Umbilical cord (tissue), 2 donors: ENCODE results near the gene KRT37. TPM values are rescaled to one million over a fixed set of nuclear protein-coding genes. Genes with fewer than 3 reads are reported as not detected.

Experiments used
- DNase-seq: peaks from one replicate; pipeline ENCODE4 v3.0.0-alpha.2; 2015; ENCODE audit warnings: low spot score
- total RNA-seq: library from RNA; depleted of rRNA; stranded (reverse); fragments of >200 nt; gene quantifications from one replicate; pipeline ENCODE4 v1.2.3, GENCODE V29; 2014; ENCODE audit warnings: low replicate concordance; ENCODE audit not compliant: insufficient read depth

KRT37 gene
- total RNA-seq: not detected

DNA sequence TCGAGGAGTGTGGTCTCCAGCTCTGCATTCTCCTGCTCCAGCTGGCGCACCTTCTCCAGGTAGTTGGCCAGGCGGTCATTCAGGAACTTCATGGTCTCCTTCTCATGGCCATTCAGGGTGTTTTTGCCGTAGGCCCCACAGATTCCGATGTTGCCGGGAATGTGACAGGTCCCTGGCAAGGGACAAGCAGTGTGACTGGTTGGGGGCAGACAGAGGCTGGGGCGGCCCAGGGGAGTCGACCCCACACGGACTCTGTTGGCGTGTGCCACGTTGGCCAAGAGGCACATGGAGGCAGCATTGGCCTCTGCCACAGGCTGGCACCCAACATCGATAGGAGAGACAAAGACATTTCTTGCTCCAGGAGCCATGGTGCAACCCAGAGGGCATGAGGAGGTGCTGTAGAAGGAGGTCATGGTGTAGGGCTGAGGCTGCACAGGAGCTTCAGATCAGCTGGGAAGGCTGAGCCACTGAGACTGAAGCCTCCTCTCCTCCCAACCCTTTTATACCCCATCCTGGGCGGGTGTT, at the start of gene KRT37:
KRT37 (minus strand) TSS at position 475 of the 525 bp plus-strand sequence; CDS start at position 413, 62 bp downstream.
- no peak for DNase-seq

DNA sequence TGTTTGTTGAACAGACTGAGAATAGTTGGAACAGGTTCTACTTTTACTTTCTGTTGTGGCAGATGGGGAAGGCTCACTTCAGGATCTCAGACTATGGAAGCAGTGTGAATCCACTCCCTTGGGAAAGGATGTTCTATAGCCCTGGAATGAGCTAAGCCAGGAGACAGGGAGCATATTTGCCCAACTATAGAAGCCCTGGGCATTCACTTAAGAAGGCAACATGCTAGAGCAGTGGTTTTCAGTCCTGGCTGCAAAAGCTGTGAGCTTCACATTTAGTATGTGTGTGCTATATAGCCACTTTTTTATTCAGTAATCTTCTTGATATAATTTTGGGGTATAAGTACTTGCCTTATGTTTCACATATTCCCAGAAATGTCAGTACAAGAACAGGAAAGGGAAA, 44.0 kb upstream of the KRT37 start:
- DNase-seq: no peak

DNA sequence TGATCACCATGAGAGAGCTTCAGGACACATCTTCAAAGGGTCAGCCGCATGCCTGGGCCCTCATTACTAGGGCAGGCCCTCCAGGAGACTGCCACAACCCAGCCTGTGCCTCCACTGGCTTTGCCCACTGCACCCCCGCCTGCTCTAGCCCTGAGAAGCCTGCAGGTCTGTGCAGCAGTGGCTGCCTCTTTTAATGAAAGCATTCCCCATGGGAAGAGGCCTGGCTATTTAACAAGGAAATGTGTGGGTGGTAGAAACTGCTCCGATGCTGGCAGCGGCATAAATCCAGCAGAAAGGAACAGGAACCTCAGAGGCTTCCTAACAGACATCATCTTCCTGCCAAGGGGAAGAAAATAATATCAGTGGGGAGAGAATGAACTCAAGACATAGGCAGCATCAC, 43.2 kb upstream of the KRT37 start:
- DNase-seq: no peak

DNA sequence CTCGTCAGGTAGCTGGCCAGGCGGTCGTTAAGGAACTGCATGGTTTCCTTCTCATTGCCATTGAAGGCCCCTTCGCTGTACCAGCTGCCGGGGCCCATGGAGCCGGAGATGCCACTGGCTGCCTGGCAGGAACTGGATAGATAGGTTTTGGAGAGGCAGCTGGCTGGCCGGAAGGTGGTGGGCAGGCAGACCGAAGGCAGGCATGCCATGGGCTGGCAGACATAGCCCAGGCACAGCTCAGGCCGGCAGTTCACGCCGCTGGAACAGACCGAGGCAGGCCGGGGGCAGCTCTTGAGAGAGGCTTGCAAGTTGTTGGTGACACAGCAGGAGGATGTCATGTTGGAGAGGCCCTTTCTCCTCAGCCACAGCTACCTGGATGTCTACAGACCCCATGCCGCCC, 42.6 kb upstream of the KRT37 start, which contains the start of gene KRT32:
KRT32 (minus strand) TSS at position 399 of the 400 bp plus-strand sequence; CDS start at position 338, 61 bp downstream.
- no peak for DNase-seq

DNA sequence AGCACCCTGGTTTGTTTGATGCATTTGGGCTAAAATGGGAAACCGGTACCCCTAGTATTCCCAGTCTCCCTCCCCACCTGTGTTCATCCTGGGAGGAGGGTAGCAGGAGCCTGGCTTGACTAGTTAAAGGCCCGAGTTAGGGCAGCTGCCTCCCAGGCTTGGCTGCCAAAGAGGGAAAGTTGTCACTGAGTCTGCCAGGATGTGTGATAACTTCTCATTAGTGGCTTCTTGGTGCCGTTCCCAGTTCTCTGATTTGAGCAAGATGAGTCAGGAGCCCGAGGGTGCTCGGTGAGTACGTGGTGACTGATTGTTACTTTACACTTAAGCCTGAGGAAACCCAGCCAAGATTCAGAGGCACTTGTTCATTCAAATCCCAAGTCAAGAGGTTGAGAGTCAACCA, 40.3 kb upstream of the KRT37 start:
- DNase-seq: peak; percentile 44

DNA sequence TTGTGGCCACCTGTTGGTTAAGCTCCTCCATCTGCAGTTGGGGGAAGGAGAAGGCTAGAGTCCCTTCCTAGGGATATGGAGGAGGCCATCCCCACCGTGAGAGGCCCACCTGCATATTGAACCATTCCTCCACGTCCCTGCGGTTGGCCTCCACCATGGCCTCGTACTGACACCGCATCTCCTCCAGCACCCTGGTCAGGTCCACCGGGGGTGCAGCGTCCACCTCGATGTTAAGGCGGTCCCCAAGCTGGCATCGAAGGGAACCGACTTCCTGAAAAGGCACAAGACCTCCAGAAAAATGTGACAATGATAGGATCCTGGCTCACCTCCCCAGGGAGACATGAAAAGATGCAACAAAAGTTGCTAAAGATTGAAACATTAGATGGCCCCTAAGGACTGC, 39.8 kb upstream of the KRT37 start:
- DNase-seq: no peak

DNA sequence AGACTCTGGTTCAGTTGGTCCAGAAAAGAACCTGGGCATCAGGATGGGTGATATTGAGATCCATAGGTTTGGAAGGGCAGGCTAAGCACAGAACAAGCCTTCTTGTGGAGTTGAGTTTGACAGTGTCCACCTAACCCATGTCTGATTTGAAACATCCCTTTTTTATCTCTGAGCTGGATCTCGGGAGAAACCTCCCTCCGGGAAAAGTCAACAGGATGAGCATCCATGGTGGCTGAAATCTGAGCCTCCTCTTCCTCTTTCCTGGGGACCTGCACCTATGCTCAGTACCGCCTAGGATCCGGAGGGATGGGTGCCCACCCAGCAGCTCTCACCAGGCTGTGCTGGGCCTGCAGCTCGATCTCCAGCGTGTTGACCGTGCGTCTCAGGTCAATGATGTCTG, 39.4 kb upstream of the KRT37 start:
- DNase-seq: no peak

DNA sequence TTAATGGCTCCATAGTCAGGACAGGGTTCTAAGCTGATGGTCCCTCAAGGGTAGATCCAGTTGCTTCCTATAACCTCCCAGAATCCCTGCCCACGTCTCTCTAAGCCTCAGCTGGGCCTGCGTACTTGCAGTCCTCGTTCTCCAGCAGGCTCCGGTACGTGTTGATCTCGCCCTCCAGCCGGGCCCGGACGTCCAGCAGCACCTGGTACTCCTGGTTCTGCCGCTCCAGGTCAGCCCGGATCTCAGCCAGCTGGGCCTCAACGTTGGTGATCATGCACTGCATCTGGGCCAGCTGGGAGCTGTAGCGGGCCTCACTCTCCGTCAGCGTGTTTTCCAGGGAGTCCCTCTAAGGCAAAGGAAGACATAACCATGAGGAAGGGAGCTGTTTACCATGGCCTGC, 38.3 kb upstream of the KRT37 start:
- DNase-seq: no peak

DNA sequence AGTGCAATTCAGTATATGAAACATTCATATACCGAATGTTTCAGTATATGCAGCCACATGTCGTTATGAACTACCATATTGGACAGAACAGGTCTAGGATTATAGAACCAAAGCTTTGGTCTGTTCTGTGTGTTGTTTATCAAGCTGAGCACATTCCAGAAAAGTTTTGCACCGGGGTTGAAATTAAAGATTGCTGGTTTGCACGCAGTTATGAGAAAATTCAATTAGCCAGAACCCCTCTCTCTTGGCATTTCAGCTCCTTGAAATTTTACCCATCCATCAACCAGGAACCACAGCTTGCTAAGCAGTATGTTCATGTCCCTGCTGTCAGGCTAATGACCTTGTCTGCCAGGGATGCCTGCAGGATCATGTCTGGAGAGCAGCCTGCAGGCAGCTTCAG, 33.3 kb upstream of the KRT37 start:
- no peak for DNase-seq

DNA sequence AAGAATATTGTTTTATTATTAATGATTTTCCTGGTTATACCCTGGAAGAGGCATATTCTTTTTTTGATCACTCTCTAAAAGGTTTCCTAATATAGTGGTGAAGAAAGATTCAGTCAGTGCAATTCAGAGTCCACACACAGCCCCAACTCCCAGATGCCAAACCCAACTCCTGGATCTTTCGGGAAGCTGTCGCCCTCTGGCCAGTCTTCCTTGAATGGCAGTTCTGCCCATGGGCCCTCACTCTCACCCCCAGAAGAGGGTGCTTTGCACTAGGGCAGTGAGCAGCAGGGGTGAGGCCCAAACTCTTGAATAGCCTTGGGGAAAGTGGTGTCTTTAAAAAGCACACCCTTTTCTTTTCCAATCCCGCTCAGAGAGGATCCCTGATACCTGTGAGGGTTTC, 31.8 kb upstream of the KRT37 start:
- DNase-seq: no peak

DNA sequence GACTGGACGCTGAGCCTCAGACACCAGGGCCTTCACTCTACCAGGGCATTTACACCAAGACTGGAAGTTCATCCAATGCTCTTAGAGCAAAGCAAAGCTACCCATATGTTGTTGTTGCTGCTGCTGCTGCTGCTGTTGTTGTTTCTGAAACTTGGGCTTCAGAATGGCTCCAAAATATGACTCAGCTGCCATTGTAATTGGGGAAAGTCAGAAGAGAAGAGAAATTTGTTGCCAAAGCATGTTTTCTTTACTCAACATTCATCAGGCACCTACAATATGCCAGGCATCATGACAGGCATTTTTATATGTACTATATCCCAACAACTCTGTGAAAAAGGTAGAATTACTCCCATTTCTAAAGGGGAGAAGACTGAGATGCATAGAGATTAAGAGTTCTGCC, 30.9 kb upstream of the KRT37 start:
- no peak for DNase-seq

DNA sequence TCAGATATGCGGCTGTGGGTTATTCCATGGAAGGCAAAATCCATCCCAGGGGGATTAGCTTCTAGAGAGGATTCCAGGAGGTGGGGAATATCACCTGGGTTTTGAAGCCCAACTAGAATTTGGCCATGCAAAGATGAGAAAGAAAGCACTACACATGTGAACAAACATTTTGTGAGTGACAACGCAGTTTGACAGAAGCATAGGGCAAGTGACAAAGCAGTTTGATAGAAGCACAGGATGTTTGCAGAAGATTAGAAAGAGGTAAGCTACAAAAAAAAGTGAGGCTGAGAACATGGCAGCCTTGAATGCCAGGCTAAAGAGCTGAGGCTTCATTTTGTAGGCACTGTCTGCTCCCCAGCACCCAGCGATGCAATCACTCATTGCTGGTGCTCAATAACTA, 28.7 kb upstream of the KRT37 start:
- no peak for DNase-seq

DNA sequence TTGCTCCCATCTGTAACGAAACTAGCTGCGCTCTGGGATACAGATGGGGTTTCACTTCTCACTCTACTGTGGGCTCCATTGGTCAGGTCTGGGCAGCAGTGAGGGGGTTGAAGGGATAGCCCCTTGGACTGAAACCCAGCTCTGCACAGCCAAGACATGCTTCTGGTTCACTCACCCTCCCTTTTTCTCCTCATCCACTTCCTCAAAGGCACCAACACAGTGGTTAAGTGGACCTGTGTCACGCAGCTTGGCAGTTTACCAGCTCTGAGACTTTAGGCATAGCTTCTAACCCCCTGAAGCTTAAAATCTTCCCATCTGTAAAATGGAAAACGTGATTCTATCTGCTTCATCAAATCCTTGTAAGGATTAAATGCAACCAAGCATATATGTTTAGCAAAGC, 27.9 kb upstream of the KRT37 start:
- DNase-seq: no peak

DNA sequence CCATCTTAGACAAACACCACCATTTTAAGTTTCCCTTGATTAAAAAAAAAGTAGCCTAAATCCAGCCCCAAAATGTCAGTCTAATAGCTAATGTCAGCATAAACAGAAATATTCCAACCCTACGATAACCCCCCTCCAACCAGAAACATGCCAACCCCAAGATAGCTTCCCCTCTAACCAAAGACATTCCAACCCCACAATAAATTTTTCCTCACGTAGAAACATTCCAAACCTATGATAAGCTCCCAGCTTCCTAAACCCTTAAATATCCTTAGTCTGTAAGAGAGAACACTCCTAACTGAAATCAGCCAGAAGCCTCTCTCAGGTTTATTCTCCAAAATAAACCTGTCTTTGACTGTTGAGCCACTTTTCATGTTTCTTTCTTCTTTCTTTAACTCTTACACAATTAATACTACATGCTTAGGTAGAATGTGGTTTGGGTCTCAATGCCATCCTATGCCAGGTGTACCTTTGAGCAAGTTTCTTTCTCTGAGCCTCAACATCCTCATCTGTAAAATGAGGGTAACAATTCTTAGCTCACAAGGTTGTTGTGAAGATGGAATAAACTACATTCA, 26.9 kb upstream of the KRT37 start:
- DNase-seq: no peak

DNA sequence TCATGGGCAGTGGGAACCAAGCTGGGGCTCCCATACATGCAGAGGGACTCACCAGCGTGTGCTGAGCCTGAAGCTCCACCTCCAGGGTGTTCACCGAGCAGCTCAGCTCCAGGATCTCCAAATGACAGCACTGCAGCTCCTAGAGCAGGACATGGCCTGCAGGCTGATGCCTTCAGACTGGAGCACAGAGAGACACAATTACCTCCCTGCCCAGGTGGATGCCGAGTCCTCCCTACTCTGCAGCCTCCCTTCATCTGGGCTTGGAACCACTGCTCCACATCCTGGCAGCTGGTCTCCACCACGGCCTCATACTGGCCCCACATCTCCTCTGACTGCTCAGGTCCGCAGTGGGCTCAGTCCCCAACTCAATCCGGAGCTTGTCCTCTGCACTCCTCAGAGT, 24.6 kb upstream of the KRT37 start:
- no peak for DNase-seq

DNA sequence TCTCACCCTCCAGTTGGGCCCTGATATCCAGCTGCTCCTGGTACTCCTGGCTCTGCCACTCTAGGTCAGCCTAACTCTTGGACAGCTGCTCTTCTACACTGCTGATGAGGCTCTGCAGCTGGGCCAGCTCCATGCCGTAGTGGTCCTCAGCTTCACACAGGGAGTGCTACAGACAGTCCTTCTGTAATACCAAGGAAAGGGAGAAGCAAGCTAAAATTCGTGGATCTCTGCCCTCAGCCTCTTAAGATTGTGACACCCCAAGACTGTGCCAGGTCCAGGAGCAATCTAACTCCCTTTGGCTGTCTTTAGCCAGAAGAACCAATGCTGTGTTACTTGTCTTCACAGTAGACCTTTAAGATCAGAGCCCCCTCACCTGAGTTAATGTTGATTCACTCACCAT, 24.1 kb upstream of the KRT37 start:
- DNase-seq: no peak

DNA sequence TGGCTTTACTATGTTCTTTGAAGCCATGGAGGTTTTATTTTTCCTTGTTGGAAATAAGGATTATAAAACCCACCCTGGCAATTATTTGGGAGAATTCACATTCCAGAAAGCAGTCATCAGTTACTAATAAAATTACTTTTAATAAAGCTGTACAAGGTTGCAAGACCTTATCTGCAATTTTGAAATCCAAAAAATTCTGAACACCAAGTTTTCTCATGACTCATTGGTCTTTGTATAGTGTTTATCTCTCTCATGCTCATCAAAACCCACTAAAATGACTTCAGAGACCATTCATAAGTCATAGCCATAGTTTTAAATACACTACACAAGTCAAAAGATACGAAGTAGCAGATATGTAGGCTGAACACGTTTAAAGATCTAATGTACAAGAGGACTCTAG, 22.4 kb upstream of the KRT37 start:
- peak; percentile 54 for DNase-seq

DNA sequence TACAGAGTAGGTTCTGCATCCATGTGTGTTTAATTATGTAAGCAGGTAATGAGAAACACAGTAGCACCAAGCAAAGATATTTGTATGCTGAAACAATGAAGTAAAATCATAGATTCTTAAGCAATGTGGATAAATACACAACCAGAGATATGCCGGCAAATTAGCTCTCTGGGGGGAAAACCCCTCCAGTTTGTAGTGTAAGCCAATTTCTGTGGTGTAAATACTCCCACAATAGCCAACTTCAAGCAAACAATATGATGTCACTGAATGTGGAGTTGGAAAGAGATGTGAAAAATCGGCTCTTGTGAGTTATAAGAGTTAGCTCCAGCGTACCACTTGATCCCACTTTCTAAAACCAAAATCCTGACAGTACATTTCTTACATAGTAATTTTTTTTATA, 20.3 kb upstream of the KRT37 start:
- no peak for DNase-seq

DNA sequence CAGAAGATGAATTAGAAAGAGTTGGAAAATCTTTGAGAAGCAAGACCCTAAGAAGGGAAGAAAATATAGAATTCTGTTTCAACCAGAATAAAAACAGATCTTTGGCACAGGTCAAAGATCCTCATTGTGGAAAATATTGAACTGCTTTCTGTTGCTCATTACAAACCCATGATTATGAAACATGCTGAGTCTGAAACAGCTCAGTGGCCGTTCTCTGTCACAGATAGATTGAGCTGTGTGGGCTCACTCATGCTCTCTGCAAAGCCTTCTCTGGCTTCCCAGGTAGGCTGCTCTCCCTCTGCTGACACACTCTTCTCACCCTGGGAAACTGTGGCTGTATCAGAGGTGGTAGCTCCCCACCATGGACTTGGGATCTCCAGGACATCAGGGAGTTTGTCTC, 19.8 kb upstream of the KRT37 start:
- no peak for DNase-seq

DNA sequence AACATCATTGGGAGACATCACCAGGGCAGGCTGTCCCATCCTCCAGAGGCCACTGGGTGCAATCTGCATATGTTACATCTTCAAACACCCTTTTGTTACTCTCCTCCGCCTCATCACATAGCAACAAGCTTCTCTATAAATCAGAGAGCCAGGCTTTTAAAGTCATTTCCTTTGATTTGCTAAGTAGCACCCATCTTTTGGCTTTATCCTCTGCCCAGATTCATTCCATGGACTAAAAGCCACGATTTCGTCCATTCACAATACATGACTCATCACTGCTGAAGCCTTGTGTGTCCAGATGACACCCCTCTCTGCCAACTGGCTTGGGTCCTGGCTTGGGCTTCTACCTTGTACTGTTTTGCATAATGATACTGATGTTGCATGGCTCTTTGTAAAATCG, 18.4 kb upstream of the KRT37 start:
- no peak for DNase-seq

DNA sequence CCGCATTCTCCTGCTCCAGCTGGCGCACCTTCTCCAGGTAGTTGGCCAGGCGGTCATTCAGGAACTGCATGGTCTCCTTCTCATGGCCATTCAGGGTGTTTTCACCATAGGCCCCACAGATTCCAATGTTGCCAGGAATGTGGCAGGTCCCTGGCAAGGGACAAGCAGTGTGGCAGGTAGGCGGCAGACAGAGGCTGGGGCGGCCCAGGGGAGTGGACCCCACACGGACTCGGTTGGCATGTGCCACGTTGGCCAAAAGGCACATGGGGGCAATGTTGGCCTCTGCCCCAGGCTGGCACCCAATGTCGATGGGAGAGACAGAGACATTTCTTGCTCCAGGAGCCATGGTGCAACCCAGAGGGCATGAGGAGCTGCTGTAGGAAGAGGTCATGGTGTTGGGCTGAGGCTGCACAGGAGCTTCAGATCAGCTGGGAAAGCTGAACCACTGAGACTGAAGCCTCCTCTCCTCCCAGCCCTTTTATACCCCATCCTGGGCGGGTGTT, 16.2 kb upstream of the KRT37 start, which contains the start of gene KRT38:
KRT38 (minus strand) TSS at position 453 of the 503 bp plus-strand sequence; CDS start at position 391, 62 bp downstream.
- no peak for DNase-seq

DNA sequence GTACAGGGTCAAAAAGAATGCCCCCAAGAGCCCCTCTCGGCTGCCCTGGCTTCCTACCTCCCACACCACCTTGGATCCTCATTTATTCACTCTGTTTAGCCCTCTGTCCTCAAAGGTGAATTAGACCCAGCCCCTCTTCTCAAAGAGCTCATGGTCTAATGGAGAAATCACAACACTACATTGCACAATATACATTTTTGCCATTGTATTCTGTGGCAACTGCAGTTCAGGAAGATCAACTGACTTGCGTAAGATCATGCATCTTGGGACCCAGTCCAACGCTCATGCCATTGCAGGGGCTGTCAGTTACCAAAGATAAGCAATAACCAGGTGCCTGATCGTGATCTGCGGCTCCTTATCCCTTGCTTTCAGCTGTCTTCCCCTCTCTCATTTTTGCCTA, 15.0 kb upstream of the KRT37 start:
- no peak for DNase-seq

DNA sequence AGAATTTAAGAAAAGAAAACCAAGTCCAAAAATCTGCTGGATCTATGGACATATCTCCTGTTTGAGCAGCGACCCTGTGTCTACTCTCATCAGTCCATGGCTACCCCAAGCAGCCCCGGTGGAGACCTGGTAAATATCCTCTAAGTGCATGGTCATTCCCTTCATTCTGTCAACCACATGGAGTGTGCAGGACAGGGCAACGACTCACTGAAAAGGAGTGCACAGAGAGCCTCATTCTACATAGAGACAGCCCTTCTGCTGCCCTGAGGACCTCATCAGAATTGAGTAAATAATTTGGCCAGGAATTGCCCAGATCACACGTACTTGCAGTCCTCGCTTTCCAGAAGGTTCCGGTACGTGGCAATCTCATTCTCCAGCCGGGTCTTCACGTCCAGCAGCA, 13.4 kb upstream of the KRT37 start:
- no peak for DNase-seq

DNA sequence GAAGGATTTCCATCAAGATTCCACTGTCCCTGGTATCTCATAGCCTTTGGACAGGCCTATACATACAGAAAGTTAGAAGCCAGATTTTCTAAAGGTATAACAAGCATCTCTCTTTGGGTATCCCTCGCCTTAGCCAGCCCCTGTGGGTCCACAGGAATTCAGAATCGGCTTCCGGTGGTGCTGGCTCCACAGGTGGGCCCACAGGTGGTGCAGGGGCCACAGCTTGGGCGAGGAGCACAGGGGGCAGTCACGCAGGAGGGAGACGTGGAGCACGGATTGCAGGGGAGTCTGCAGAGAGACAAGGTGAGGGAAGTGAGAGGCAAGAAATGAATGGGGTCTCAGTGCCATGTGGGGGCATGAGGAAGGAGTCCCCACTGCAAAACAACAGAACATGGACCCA, 12.9 kb upstream of the KRT37 start:
- DNase-seq: no peak
